ENCODE data around the gene SPTLC1. TPM values are rescaled to one million over a fixed set of nuclear protein-coding genes. Genes with fewer than 3 reads are reported as not detected.

The SPTLC1 gene
- total RNA-seq, 1 donor from 2014 or later: 66.5 TPM

GRCh38 chr9:92036411-92036746 is 78.8 kb downstream of the SPTLC1 start:
- DNase-seq (no peak), ATAC-seq (no peak)
- no peaks in the 10 kb centered on the region for H3K27me3 ChIP-seq
- H3K36me3 ChIP-seq: peaks cover 53% of the 10 kb centered on the region
- no peak overlapping the region for H3K4me3 ChIP-seq
- no peak for TF ChIP-seq CTCF (IDR thresholded peaks at IDR 0.05)
- H3K27ac ChIP-seq: peak overlapping the region; percentile 47
- H3K4me1 ChIP-seq: no peaks in the 10 kb centered on the region
- H3K9me3 ChIP-seq: no peaks in the 10 kb centered on the region
- intact Hi-C loops (cut with DNase I): no loop called here

GRCh38 chr9:92035687-92036410 is 79.4 kb downstream of the SPTLC1 start:
- intact Hi-C loops (cut with DNase I): no loop called here
- peaks cover 59% of the 10 kb centered on the region for H3K36me3 ChIP-seq

GRCh38 chr9:92035146-92035545 is 80.1 kb downstream of the SPTLC1 start:
- TF ChIP-seq CTCF (IDR thresholded peaks at IDR 0.05): no peak
- Histone ChIP-seq H3K36me3 (peaks cover 59% of the 10 kb centered on the region), H3K4me3 (no peak overlapping the region), H3K27ac (no peak overlapping the region), H3K4me1 (no peaks in the 10 kb centered on the region), H3K27me3 (no peaks in the 10 kb centered on the region), H3K9me3 (no peaks in the 10 kb centered on the region)
- ATAC-seq (no peak), DNase-seq (no peak)
- intact Hi-C loops (cut with DNase I): no loop called here

More at GRCh38 chr9:92035687-92036410, 79.4 kb downstream of the SPTLC1 start:
- DNase-seq: no peak
- no peak overlapping the region for H3K4me3 ChIP-seq
- H3K9me3 ChIP-seq: no peaks in the 10 kb centered on the region
- H3K27me3 ChIP-seq: no peaks in the 10 kb centered on the region
- no peak for TF ChIP-seq CTCF (IDR thresholded peaks at IDR 0.05)
- no peak overlapping the region for H3K27ac ChIP-seq
- H3K4me1 ChIP-seq: no peaks in the 10 kb centered on the region
- no peak for ATAC-seq

GRCh38 chr9:92033991-92034390 is 81.2 kb downstream of the SPTLC1 start:
- ATAC-seq: no peak
- no peaks in the 10 kb centered on the region for H3K9me3 ChIP-seq
- TF ChIP-seq CTCF (IDR thresholded peaks at IDR 0.05): no peak
- intact Hi-C loops (cut with DNase I): no loop called here
- H3K4me1 ChIP-seq: no peaks in the 10 kb centered on the region
- no peak overlapping the region for H3K4me3 ChIP-seq
- no peaks in the 10 kb centered on the region for H3K27me3 ChIP-seq
- peaks cover 59% of the 10 kb centered on the region for H3K36me3 ChIP-seq
- H3K27ac ChIP-seq: no peak overlapping the region
- no peak for DNase-seq

- ATAC-seq (no peak), DNase-seq (no peak)
- peaks cover 59% of the 10 kb centered on the region for H3K36me3 ChIP-seq
- no peaks in the 10 kb centered on the region for H3K27me3 ChIP-seq
- no peak overlapping the region for H3K4me3 ChIP-seq
- TF ChIP-seq CTCF (IDR thresholded peaks at IDR 0.05): no peak
- intact Hi-C loops (cut with DNase I): no loop called here
- no peak overlapping the region for H3K27ac ChIP-seq
- no peaks in the 10 kb centered on the region for H3K9me3 ChIP-seq
- H3K4me1 ChIP-seq: no peaks in the 10 kb centered on the region
These were observed 81.9 kb downstream of the SPTLC1 start for GRCh38 chr9:92033307-92033706.

- no peak overlapping the region for H3K27ac ChIP-seq
- no peaks in the 10 kb centered on the region for H3K4me1 ChIP-seq
- H3K36me3 ChIP-seq: peaks cover 59% of the 10 kb centered on the region
- intact Hi-C loops (cut with DNase I): no loop called here
- H3K9me3 ChIP-seq: no peaks in the 10 kb centered on the region
- no peaks in the 10 kb centered on the region for H3K27me3 ChIP-seq
- no peak for DNase-seq
- H3K4me3 ChIP-seq: no peak overlapping the region
- ATAC-seq: no peak
- no peak for TF ChIP-seq CTCF (IDR thresholded peaks at IDR 0.05)
These were observed 82.3 kb downstream of the SPTLC1 start for GRCh38 chr9:92032891-92033290.

Measured in upper lobe of right lung (tissue), 1 donor.